Mammary epithelial cell (primary cell): Measurements from ENCODE around the gene TRIM68.

ENCODE experiments used
- EZH2 ChIP-seq: IDR thresholded peaks from 2 replicates; pipeline ENCODE4 v1.6.1; 2012; ENCODE audit warnings: low read length, inconsistent platforms, borderline replicate concordance
- TF ChIP-seq, protein P1 (sequence below), 2 donors: IDR thresholded peaks in 1 of 2; conservative IDR thresholded peaks in 1 of 2; 2 replicates each; pipeline ENCODE4 v1.5.1; 2011 to 2012; ENCODE audit warnings: inconsistent platforms in 2 of 2, low read length in 2 of 2, mild to moderate bottlenecking in 2 of 2, control low read depth in 1 of 2, low read depth in 1 of 2; ENCODE audit not compliant: insufficient read depth in 1 of 2; ENCODE audit errors: extremely low read depth in 1 of 2

DNA sequence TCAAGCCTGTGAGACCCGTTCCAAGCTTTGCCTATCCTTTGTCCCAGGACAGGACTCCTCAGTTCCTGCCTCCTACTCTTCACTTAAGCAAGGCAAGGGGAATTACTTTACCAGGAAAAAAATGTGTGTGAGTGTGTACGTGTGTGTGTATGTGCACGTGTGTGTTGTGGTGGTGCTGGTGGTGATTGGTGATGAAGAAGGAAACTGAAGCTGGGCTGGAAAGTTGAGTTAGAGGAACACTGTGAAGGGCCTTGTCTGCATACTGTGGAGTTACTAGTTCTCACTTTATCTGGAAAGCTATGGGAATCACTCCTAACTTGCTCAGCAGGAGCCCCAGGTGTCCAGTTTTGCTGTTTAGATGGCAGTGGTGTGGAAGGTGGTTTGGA, 29.6 kb upstream of the TRIM68 start:
- TF ChIP-seq EZH2, result no peak
- TF ChIP-seq, protein P1, sequence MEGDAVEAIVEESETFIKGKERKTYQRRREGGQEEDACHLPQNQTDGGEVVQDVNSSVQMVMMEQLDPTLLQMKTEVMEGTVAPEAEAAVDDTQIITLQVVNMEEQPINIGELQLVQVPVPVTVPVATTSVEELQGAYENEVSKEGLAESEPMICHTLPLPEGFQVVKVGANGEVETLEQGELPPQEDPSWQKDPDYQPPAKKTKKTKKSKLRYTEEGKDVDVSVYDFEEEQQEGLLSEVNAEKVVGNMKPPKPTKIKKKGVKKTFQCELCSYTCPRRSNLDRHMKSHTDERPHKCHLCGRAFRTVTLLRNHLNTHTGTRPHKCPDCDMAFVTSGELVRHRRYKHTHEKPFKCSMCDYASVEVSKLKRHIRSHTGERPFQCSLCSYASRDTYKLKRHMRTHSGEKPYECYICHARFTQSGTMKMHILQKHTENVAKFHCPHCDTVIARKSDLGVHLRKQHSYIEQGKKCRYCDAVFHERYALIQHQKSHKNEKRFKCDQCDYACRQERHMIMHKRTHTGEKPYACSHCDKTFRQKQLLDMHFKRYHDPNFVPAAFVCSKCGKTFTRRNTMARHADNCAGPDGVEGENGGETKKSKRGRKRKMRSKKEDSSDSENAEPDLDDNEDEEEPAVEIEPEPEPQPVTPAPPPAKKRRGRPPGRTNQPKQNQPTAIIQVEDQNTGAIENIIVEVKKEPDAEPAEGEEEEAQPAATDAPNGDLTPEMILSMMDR (conservative IDR thresholded peaks at IDR 0.05 in 1 of 2, IDR thresholded peaks at IDR 0.05 in 1 of 2; ENCODE audit: extremely low read depth in 1 of 2, insufficient read depth in 1 of 2, low read depth in 1 of 2, low read length in 2 of 2), result no peak
